GM21381 (cell line): ENCODE results near the gene MRGPRF.

ENCODE experiments used
- ATAC-seq: cut with Tn5 transposase; IDR thresholded peaks from one replicate; pipeline ENCODE4 v1.9.1; 2021; ENCODE audit warnings: mild to moderate bottlenecking, moderate library complexity; ENCODE audit not compliant: unreplicated experiment

MRGPRF gene

DNA sequence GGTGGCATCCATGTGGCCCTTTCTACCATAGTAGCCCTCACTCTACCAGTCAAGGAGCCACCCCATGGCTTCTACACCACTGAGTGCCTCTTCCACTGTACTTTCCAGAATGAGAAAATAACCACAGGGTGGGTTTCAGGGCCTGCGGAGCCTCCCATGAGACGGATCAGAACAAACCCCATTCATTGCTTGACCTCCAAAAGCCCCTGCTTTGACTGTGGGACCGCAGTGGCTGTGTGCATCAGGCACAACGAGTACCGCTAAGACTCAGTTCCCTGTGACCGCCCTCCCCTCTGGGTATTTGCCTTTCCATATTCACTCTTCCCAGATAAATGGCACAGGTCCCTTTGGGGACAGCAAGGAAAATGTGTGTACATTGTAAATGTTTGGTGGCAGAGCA lies 11.5 kb upstream of the MRGPRF start:
- ATAC-seq, result no peak

DNA sequence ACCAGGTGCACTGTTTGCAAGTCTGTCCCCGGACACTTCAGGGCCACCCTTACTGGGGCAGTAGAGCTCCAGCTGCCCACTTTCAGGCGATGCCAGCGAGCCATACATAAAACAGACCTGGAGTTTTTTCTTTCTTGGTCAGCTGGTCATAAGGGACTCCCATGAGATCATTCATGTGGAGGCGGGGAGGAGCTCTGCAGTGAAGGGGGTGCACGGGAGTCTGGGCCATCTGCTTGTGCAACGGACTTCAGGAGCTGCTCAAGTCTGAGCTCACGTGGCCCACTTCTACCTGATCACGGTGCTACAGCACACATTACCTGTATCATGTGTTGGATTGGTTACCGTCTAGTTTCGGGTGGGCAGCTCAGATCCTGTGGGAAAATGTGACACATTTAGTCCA lies 9.2 kb upstream of the MRGPRF start:
- no peak for ATAC-seq

DNA sequence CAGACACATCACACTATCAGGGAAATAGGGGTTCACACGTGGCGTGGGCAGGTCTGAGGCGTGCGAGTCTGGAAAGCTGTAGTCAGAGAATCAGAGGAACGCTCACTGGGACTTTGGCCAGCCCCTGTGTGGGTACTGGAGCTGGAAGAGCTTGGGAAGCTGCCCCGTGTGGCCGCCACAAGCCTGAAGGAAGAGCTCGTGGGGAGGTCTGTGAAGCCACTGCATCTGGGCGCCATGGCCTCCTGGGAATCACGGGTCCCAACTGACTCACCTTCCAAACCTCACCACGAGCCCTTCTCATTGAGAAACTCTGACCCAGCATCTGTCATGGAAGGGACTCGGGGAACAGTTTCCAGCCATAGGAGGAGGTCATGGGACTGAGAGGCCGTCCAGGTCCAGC lies 5.9 kb upstream of the MRGPRF start:
- ATAC-seq, result no peak

DNA sequence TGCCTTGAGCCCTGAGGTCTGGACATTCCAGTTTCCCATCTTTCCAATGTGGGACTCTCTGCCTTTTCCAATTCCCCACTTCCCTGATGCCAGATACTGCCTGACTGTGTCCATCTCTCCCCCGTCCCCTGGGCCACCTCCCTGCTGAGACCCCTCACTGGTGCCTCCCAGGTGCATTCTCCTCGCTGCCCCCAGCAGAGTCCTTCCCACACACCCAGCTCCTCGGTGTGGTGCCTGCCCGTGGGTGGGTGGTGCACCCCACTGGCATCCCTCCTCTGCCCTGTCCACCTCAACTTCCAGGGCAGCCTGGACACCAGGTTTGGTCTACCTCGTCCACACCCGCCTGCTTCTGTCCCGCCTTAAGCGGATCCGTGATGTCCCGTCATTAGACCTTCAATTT lies 4.9 kb upstream of the MRGPRF start:
- ATAC-seq, result no peak

DNA sequence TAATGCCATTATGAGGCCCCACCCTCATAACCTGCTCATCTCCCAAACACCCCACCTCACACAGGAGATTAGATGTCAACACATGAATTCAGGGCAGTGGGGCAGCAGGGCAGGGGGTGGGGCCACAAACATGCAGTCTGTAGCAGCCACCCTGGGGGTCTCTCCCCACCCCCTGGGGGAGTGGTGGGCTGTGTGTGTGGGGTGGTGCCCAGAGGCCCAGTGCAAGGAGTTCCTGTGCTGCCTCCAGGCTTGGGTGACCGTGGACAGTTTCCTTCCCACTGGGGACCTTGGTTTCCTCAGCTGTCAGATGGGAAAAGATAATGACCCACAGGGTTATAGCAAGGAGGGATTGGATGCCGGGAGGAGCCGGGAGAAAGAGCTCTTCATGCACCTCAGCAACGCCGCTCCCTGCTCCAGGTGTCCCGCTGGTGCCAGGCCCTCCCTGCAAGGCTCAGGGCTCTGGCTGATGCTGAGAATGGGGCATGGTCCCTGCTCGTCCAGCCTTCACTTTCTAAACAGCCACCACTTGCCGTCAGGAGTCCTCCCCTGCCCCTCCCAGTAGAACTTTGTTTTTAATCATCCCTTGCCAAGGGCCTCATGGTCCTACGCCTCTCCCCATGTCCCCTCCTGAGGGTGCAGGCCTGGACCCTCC lies 2.0 kb upstream of the MRGPRF start:
- no peak for ATAC-seq

DNA sequence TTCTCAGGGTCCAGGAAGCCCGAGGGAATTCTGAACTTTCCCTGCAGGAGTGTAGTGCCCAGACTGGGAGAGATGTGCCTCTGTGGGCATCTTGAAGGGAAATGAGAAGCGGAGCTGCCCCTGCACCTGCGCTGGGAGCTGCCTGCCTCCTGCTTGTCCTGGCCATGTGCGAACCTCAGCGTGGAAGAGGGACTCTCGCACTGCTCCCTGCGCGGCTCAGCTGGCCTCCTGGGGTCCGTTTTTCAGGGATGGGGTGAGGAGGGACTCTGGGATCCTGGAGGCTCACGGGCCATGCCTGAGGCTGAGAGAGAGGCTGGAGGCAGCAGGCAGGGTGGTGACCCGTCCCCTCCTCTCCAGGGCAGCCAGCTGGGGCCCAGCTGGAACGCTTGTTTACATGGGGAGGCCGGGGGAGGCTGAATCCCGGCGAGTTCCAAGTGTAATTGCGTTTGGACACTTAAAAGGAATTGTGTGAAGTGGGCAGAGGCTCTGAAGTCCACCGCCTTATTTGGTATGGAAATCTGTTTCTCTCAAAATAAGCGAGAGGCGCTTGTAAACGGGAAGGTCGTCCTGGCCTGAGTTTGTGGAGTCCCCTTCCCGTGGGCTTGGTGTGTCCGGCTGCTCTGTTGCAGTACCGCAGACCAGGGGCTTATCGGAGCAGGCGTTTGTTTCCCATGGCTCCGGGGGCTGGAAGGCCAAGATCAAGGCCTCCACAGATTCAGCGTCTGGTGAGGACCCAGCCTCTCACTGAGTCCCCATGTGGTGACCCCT lies 1.2 kb upstream of the MRGPRF start:
- no peak for ATAC-seq

DNA sequence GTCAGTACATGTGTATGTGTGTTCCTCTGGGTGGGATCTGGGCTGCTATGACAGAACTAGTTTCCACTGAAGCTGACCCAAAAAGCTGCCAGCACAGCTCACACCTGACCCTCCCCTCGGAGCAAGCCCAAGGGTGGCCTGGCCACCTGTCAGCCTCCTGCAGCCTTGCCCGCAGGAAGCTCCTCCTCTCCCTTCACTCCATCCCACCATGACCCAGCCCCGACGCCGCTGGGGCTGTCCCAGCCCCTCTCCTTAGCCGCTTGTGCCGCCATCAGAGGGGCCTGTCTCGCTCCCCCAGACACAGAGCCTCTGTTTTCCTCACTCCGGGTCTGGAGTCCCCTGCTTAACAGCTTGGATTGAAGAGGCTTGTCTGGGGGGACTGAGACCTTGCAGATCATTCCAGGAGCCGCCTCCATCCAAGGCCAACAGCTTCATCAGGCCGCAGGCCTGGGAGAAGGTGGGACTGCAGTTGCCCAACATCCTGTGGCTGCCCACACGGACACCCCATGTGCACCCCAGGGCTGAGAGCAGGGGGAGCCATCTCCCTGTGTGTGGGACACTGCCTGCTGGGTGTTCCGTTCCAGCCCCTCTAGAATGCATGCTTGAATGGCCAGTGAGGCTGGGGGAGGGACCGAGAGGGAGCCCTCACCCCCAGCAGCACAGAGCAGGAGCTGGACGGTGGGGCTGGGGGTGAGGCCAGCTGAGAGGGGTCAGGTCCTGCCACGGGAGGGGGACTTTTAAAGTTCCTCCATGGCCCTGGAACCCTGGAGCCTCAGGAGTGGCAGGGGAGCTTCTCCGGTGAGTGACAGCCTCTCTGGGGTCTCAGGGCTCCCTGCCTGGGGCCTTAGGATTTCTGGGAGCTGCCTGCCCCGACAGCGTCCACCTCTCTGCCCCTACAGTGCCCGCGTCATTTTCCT lies 696 bp downstream of the MRGPRF start:
- ATAC-seq, result no peak

DNA sequence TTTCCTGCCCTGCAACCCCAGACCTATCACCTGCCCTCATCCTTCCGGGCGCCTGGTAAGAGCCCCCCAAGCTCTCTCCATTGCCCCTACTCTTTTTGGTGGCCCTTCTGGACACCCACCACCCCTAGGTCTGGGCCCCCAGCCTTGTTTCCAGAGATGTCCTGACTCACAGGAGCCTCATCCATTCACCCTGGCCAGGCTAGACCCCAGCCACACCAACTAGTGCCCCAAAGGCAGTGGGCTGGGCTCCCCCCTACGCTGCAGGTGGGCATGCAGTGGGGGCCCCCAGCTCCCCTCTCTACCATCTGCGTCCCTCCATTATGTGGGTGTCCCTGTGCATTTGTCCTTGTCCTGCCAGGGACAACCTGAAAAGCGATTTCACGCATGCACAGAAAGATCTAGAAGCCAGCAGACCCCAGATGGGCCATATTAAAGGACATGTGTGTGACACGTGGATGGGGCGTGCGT lies 1.4 kb downstream of the MRGPRF start:
- no peak for ATAC-seq

DNA sequence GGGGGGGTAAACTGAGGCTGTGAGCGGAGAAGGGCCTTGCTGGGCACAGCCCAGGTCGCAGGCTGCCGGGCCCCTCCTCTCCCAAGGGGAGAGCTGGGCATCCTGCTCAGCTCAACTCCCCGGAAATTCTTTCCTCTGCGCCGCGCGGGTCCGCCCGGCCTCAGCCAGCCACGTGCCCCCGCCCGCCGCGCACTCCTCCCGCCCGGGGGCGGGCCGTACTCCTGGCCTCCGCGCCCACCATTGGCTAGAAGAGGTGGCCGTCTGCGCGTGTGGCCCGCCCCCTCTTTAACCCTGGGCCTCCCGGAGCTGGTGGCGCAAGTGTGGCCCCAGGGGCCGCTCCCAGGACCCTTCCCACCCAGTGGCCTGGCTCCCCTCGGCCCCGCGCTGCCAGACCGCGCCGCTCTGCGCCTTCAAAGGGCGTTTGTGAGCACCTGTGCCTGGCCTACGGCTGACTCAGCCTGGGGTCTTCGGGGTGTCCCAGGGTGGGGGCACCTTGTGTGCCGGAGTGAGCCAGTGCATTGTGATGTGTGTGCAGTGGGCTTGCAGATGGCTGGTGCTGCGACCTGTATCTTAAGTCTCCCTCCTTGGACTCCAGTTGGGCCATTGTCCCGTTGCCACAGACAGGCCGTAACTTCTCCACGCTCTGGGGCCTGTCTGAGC lies 2.0 kb downstream of the MRGPRF start:
- ATAC-seq, result no peak

DNA sequence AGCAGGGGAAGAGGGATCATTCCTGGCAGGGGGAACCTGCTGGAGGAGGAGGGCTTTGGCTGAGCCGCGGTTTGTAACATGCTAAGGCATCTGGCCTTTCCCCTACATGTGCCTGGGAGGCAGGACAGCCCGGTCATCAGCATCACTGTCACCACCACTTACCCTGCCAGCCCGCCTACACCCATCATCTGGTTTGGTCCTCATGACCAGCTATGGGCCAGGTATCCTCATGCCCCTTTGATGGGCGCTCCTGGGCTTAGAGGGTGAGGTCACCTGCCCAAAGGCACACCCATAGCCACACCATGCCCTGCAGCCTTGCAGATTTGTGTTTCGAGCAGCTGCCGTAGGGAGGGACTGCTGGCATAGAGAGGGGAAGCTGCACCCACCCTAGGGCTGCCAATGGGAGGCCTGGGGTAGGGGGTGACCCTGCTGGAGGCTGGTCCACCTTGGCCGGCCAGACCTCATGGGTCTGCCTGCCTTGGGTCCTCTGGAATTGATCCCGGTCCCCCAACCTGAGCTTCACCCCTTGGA lies 2.6 kb downstream of the MRGPRF start:
- no peak for ATAC-seq

DNA sequence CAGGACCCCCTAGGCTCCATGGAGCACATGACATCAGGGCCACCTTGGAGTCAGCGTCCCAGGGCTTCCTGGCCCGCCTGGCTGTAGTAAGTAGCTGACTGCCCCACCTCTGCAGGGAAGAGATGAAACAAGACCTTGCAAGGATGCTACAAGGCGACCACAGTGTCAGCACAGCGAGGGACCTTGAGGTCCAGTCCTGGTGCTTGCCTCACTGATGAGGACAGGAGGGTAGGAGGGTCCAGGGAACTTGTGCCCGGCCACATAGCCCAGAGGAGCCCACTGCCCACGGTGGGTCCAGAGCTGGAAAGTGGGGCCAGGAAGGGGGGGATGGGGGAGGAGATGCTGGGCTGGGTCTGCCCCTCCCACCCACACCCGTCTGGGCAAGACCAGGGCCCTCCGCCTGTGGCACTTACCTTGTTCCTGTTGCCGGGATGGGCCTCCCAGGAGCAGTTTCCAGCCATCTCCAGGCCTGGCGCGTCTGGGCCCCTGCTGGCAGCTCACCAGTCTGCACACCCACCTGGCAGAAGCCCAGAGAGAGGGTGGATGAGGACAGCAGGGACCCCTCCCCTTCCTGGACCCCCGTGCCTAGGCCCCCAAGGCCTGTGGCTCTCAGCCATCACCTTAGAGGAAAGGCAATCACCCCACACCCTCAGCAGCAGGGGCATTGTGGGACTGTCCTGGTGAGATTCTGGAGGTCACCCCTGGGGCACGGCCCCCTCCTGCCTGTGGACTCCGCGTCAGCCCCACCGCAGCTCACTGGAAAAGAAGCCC lies 3.4 kb downstream of the MRGPRF start:
- no peak for ATAC-seq

DNA sequence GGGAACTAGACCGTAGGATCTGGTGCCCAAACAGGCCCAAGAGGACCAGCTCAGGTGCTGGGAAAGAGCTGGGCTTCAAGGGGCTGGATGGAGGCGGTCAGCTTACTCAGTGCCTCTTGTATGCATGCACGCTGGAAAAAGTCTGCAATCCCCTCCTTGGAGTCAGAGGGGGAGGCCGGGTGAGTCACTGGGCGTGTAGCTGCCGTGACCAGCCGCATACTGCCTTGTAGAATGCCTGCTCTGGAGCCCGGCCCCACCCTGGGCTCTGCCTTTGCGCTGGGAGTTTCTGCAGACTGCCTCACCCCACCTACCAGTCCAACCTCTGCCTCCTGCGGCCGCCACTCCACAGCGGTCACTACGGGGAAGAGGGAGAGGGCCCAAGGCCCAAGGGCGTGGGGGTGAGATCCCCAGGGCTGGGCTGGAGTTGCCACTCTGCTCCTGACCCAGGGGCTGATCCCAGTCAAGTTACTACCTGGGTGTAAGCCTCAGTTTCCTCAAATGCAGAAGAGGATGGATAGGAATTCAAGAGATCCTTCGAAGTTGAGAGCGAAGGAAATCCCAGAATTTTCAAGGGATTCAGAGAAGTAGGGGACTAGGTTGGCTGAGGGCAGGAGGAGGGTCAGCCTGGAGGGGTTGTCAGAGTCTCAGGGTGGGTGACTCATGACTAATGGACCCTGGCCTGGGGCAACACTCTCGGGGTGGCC lies 4.2 kb downstream of the MRGPRF start:
- ATAC-seq, result no peak

DNA sequence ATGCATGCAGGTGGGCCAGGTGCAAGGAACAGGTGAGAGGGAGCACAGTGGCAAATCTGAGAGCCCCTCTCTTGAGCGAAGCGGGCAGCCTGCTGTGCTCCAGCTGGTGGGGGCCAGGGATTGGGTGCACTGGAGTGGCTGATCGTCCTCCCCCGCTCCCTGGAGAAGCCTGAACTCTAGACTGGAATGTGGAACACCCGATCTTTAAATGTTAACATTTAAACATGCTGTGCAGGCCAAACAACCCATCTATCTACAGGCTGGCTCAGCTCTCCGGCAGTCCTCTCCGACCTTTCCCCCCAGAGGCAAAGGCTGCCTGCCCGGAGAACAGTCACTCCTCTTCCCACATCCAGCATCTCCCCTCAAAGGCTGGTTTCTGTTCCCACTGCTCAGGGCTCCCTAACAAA lies 5.1 kb downstream of the MRGPRF start:
- ATAC-seq, result no peak

DNA sequence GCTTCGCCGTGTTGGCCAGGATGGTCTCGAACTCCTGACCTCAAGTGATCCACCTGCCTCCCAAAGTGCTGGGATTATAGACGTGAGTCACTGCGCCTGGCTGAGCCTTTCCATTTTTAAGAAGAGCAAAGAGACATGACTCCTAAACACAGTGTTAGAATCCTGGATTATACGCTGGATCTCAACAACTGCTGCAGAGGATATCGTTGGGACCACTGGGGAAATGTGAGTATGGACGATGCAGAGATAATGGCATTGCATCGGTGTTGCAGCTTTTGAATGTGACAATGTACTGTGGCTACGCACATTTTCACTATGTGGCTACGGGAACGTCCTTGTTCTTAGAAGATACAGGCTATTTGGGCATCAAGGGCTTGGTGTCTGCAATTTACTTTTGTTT lies 6.2 kb downstream of the MRGPRF start:
- ATAC-seq, result no peak

DNA sequence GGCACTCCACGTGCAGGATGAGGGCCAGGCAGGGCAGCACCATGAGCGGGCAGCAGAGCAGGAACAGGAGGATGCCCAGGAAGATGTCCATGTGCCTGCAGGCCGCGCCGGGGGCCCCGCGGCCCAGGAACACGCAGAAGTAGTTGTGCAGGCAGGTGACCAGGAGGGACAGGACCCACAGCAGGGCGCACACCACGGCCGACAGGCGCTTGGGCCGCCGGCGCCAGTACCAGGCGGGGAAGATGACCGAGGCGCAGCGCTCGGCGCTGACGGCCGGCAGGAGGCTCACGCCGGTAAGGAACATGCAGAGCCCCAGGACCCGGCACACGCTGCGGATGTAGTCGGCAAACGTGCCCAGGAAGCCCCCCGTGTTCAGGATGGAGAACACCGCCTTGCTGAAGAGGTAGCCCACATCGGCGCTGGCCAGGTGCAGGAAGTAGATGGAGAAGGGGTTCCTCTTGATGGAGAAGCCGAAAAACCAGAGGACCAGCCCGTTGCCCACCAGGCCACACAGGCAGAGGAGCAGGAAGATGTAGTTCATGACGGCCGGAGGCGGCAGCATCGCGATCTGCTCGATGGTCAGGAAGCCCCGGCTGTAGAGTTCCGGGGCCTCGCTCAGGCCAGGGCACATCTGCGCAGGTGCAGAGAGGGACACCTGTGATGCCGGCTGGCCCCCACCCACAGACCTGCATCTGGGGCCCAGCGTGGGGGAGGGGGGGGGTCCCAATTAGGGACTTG lies 7.2 kb downstream of the MRGPRF start:
- ATAC-seq, result no peak

DNA sequence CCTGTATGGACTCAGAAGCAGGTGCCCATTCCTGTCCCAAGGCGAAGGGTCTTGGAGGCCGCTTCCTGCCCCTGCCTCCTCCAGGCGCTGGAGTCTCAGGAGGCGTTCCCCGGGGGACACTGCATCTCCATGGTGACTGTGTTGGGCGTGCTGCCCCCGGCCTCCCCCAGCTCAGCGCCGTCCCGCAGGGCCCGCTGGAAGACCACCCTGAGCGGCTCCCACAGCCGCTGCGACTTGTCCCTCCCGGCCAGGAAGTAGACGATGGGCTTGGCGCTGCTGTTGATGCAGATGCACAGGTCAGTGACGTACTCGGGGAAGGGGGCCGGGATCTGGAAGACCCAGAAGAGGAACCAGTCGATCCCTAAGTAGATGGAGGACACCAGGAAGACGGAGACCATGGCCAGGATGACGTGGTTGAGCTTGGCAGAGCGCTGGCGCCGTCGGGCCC lies 7.8 kb downstream of the MRGPRF start:
- ATAC-seq, result no peak

DNA sequence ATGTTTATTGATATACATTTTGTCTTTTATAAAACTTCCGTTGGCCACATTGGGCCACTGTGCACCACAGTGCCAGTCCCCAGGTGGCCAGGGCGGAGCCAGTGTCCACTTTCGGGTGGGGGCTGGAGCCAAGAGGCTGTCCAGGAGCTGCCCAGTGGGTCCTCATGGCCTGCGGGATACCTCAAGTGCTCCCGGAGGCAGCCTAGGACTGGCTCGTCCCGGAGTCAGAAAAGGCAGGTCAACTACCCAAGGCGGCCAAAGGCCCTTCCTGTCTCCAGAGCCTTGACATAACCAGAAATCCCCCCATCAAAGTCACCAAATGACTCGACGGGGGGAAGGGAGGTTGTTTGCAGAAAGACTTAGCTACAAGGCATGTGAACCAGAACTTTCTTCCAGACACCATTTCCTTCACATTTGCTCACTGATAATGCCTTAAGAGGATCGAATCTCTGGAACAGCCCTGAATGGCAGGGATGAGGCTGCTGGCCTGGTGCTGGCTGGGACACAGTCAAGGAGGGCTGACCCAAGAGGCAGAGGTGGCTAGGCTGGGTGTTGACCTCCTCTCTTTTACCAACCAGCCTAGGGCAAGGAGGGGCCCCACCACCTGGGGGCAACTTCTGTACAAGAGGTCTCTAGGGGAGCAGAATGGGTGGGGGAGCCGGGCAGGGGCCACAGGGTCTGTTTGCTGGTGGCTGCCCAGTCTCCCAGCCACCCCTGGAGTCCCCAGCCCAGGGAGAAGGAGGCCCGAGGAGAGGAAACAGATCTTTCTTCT lies 8.4 kb downstream of the MRGPRF start:
- no peak for ATAC-seq

DNA sequence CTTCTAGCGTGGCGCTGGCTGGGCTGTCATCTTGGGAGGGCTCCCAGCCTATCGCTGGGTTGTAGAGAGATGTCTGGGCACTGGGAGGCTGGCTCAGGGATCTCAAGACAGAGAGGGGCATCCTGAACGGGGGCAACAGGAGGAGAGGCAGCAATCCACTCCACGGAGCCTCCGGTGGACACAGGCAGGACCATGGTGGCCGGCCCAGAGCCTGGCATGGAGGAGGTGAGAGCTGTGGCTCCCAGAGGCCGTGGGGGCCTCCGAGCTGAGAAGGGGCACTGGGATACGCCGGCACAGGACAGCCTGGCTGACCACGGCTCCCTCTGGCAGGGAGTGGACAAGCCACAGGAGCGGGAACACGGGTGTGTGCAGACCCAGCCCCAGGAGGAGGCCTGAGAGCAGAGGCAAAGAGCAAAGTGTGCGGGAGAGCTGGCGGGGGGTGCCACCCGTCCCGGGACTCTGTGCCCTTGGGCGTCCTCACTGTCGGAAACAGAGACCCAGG lies 9.1 kb downstream of the MRGPRF start:
- ATAC-seq, result no peak
